ENCODE results near the gene VPS13D.

The VPS13D gene

GRCh38 chr1:12279003-12279402 lies 49.2 kb downstream of the VPS13D start:
- TF ChIP-seq EZH2 (optimal IDR thresholded peaks at IDR 0.05; ENCODE audit: low read depth, low read length) (no peak), EZH2phosphoT487 (IDR thresholded peaks at IDR 0.05; ENCODE audit: low read length) (no peak)
- TF ChIP-seq, protein P1, sequence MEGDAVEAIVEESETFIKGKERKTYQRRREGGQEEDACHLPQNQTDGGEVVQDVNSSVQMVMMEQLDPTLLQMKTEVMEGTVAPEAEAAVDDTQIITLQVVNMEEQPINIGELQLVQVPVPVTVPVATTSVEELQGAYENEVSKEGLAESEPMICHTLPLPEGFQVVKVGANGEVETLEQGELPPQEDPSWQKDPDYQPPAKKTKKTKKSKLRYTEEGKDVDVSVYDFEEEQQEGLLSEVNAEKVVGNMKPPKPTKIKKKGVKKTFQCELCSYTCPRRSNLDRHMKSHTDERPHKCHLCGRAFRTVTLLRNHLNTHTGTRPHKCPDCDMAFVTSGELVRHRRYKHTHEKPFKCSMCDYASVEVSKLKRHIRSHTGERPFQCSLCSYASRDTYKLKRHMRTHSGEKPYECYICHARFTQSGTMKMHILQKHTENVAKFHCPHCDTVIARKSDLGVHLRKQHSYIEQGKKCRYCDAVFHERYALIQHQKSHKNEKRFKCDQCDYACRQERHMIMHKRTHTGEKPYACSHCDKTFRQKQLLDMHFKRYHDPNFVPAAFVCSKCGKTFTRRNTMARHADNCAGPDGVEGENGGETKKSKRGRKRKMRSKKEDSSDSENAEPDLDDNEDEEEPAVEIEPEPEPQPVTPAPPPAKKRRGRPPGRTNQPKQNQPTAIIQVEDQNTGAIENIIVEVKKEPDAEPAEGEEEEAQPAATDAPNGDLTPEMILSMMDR (IDR thresholded peaks at IDR 0.05; ENCODE audit: low read length) = no peak
- no peak overlapping the region for H3K9ac ChIP-seq (ENCODE audit: low read length)
- DNase-seq = no peak
- H3K4me1 ChIP-seq (ENCODE audit: low read length) = no peaks in the 10 kb centered on the region
- H3K36me3 ChIP-seq (replicated peaks; ENCODE audit: insufficient read depth, low read length) = no peaks in the 10 kb centered on the region
- no peak overlapping the region for H3K4me2 ChIP-seq (ENCODE audit: low read depth, low read length)
- no peak overlapping the region for H3K27ac ChIP-seq (ENCODE audit: low read length)
- no peaks in the 10 kb centered on the region for H3K9me3 ChIP-seq (replicated peaks; ENCODE audit: insufficient read depth, low read length)
- no peaks in the 10 kb centered on the region for H4K20me1 ChIP-seq (ENCODE audit: insufficient read depth, low read length)
- H2AFZ ChIP-seq (ENCODE audit: low read length) = no peak overlapping the region
- no peaks in the 10 kb centered on the region for H3K9me2 ChIP-seq (replicated peaks; ENCODE audit: insufficient read depth, low read length)
- no peaks in the 10 kb centered on the region for H3F3A ChIP-seq (ENCODE audit: insufficient read depth, low read length)
- no peaks in the 10 kb centered on the region for H3K27me3 ChIP-seq (replicated peaks; ENCODE audit: insufficient read depth, low read length)
- H3K4me3 ChIP-seq (ENCODE audit: low read length) = no peak overlapping the region
- H3K79me2 ChIP-seq (ENCODE audit: low read length) = no peaks in the 10 kb centered on the region

GRCh38 chr1:12279728-12280464 lies 50.1 kb downstream of the VPS13D start:
- Histone ChIP-seq H3F3A (ENCODE audit: insufficient read depth, low read length) (no peaks in the 10 kb centered on the region), H3K79me2 (ENCODE audit: low read length) (no peaks in the 10 kb centered on the region), H2AFZ (ENCODE audit: low read length) (no peak overlapping the region), H3K9me3 (replicated peaks; ENCODE audit: insufficient read depth, low read length) (no peaks in the 10 kb centered on the region), H3K4me3 (ENCODE audit: low read length) (no peak overlapping the region), H3K4me2 (ENCODE audit: low read depth, low read length) (no peak overlapping the region), H3K9me2 (replicated peaks; ENCODE audit: insufficient read depth, low read length) (no peaks in the 10 kb centered on the region), H3K27ac (ENCODE audit: low read length) (no peak overlapping the region), H3K27me3 (replicated peaks; ENCODE audit: insufficient read depth, low read length) (no peaks in the 10 kb centered on the region), H3K9ac (ENCODE audit: low read length) (no peak overlapping the region), H4K20me1 (ENCODE audit: insufficient read depth, low read length) (no peaks in the 10 kb centered on the region), H3K4me1 (ENCODE audit: low read length) (no peaks in the 10 kb centered on the region), H3K36me3 (replicated peaks; ENCODE audit: insufficient read depth, low read length) (no peaks in the 10 kb centered on the region)
- TF ChIP-seq, protein P1 (IDR thresholded peaks at IDR 0.05; ENCODE audit: low read length) = no peak
- TF ChIP-seq EZH2phosphoT487 (IDR thresholded peaks at IDR 0.05; ENCODE audit: low read length) (no peak), EZH2 (optimal IDR thresholded peaks at IDR 0.05; ENCODE audit: low read depth, low read length) (no peak)
- no peak for DNase-seq

DNA sequence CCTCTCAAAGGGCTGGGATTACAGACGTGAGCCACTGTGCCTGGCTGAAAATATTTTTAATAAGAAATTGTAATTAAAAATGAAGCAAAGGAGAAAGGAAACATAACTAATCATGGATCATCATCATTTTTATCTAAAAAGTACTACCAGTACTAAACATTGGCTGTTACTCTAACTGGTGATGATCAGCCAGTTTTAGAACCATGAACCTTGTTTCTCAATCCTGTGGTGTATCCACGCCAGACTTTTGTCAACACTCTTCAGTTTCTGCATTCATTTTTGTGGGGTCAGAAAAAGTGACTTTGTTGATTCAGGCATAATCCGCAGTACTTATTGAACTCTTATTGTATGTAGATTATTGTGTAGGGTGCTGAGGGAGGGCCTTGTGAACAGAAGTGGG lies 52.3 kb downstream of the VPS13D start:
- DNase-seq = no peak
- TF ChIP-seq EZH2phosphoT487 (IDR thresholded peaks at IDR 0.05; ENCODE audit: low read length) = no peak
- TF ChIP-seq, protein P1 (IDR thresholded peaks at IDR 0.05; ENCODE audit: low read length) = no peak
- TF ChIP-seq EZH2 (optimal IDR thresholded peaks at IDR 0.05; ENCODE audit: low read depth, low read length) = no peak
- H2AFZ ChIP-seq (ENCODE audit: low read length) = no peak overlapping the region
- H3K9me2 ChIP-seq (replicated peaks; ENCODE audit: insufficient read depth, low read length) = no peaks in the 10 kb centered on the region
- no peak overlapping the region for H3K4me3 ChIP-seq (ENCODE audit: low read length)
- H3K4me2 ChIP-seq (ENCODE audit: low read depth, low read length) = no peak overlapping the region
- no peak overlapping the region for H3K9ac ChIP-seq (ENCODE audit: low read length)
- H3F3A ChIP-seq (ENCODE audit: insufficient read depth, low read length) = no peaks in the 10 kb centered on the region
- no peaks in the 10 kb centered on the region for H3K27me3 ChIP-seq (replicated peaks; ENCODE audit: insufficient read depth, low read length)
- H3K79me2 ChIP-seq (ENCODE audit: low read length) = no peaks in the 10 kb centered on the region
- no peaks in the 10 kb centered on the region for H3K36me3 ChIP-seq (replicated peaks; ENCODE audit: insufficient read depth, low read length)
- H3K9me3 ChIP-seq (replicated peaks; ENCODE audit: insufficient read depth, low read length) = no peaks in the 10 kb centered on the region
- H4K20me1 ChIP-seq (ENCODE audit: insufficient read depth, low read length) = no peaks in the 10 kb centered on the region
- H3K4me1 ChIP-seq (ENCODE audit: low read length) = peaks cover under 1% of the 10 kb centered on the region; the same call in 1 of the 2 replicates
- no peak overlapping the region for H3K27ac ChIP-seq (ENCODE audit: low read length)
